HG02678 (cell line): Measurements from ENCODE around the gene LIPN.
"Not testable (repeated sequence)": the region's sequence is repeated elsewhere in the genome, so short reads cannot be mapped to it uniquely, and the experiment has no call there.

ENCODE experiments used
- ATAC-seq: cut with Tn5 transposase; IDR thresholded peaks from one replicate; pipeline ENCODE4 v1.9.1; 2021; ENCODE audit warnings: mild to moderate bottlenecking, moderate library complexity; ENCODE audit not compliant: unreplicated experiment

Gene LIPN, protein sequence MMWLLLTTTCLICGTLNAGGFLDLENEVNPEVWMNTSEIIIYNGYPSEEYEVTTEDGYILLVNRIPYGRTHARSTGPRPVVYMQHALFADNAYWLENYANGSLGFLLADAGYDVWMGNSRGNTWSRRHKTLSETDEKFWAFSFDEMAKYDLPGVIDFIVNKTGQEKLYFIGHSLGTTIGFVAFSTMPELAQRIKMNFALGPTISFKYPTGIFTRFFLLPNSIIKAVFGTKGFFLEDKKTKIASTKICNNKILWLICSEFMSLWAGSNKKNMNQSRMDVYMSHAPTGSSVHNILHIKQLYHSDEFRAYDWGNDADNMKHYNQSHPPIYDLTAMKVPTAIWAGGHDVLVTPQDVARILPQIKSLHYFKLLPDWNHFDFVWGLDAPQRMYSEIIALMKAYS

DNA sequence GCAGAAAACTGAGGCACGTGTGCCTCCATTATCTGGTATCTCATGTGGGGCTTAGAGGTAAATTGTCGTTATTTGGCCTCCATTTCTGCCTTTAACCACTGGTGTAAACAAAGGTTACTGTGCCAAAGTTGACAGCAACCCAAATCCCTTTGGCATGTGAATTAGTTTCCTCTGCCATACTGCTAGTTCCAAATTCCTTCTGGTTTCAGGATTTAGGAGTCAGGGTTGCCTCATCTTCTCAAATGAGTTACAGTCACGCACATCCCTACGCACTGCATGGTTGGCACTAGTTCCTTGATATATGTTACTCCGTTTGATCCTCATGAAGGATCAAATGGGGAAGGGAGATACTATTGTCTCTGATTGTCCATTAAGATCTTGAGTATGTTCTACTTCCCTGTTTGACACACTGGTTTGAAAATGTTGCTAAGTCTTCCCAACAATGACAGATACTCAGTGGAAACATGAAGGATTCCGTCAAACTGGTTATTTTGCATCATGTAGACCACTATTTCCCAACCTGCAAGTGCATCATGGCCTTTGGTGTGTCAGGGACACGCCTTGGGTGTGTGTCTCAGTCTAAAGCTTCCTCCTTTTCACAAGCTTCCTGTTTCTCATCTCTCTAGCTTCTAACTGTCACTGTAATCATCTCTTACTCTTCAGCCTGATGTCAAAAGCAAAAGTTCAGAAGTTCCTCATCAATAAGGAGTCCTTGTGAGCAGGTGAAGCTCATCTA is at the start of gene LIPN:
Gene LIPN, plus strand, starts transcription at position 655 of the 736 bp plus-strand sequence. CDS start 1,386 bp downstream, outside the sequence.
- no peak for ATAC-seq

DNA sequence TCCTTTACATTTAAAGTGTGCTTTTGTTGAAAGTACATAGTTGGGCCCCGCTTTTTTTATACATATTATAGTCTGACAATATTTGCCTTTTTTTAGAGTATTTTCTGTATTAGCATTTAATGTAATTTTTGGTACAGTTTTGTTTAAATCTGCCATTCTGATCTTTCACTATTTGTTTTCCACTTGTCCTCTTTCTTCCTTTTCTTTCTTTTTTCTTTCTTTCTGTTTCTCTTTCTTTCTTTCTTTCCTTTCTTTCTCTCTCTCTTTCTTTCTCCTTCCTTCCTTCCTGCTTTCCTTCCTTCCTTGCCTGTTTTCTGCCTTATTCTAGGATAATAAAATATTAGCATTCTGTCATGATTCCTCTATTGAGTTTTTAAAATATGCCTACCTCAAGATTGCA is 44.3 kb upstream of the LIPN start:
- ATAC-seq: no peak

DNA sequence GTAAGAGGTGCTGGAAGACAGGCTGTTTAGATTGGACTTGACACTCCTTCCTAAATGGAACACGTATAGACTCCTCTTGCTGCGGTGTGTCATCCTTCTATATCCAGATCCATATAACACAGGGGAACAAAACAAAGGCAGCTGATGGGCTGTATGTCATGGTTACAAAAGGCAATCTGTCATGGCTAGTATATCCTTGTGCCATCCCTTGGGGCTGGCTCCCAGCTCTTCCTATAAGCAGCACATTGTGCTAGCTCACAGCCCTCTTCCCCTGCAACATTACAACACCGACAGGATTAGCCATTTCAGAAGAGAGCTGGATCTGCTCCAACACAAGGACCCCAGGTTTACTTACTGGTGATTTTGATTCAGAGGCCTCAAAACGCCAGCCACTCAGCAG is 38.4 kb upstream of the LIPN start:
- ATAC-seq: no peak

DNA sequence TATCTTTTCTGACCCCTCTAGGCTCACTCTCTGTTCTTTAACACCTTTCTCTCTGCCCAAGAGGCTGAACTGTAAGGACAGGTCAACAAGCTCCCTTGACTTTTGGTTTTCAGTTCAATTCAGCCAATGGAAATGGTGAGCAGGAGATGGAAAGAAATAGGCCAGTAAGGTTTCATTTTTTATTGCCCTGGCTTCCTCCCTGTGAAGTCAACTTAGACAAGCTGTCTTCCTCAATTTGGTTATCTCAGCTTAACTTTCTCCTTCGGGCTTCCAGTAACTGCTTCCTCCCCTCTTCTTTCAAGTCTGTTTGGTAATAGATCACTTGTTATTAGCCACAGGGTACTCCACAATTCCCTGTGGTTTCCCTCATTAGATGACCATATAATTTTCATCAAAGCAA is 34.0 kb upstream of the LIPN start:
- ATAC-seq: peak; percentile 53

DNA sequence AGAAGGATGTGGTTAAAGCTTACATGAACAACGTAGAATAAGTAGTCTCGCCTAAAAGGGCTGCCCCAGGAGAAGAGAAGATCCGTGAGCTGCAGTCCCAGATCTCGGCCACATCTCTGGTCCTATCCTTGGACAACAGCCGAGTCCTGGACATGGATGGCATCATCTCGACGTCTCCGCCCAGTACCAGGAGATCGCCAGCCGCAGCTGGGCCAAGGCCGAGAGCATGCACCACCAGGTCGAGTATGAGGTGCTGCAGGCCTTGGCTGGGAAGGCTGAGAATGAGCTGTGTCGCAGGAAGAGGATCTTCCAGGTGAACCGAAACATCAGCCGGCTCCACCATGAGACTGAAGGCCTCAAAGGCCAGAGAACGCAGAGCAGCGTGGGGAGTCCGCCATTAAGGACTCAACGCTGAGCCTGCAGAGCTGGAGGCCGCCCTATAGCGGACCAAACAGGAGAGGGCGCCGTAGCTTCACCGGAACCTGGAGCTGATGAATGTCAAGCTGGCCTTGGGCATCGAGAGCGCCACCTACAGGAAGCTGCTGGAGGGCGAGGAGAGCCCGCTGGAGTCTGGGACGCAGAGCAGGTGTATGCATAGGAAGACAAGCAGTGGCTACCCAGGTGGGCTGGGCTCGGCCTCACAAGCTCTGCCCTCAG is 31.6 kb upstream of the LIPN start:
- ATAC-seq: no peak

DNA sequence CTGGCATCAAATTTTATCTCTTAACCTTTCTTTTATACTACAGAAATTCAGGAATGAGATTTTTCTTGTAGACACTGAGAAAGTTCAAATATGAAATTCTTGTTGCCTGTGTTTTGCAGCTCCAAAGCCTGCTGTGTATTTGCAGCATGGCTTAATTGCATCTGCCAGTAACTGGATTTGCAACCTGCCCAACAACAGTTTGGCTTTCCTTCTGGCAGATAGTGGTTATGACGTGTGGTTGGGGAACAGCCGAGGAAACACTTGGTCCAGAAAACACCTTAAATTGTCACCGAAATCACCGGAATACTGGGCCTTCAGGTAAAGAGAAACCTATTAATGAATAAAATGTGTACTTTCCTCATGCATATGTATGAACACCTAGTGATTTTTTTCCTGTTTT is 29.0 kb upstream of the LIPN start:
- ATAC-seq: no peak

DNA sequence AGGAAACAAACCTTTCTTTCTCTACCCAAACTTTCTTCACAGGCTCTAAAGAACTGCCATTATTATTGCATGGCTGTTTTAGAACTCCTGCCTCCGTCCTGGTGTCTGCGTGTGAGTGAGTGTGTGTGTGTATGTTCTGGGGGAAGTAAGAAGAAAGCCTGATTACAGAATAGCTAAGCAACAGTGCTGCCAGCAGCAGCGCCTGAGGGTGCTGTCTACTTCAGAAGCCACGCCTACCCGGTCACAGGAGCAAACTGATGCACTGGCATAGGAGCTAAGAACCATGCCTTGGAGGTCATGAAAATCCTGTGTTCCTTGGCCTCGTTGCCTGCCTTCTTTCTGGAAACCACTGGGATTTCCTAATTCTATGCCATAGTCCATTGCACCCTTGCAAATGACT is 28.5 kb upstream of the LIPN start:
- no peak for ATAC-seq

DNA sequence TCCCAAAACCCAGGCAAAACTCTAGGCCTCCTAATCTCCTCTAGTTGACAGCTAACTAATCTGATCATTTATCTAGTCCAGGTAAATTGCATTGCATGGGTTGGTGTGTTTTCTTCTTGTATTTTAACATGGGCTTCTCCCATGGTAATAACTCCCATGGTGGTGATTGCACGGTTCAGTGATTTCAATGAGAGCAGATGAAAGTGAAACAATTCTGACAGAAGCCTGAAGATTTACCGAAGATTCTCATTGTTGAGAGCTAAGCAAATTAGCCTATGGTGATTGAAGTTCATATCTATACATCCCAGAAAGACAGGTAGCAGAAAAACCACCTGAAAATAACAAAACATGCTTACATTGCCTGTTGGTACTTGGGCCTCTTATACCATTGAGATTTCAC is 26.6 kb upstream of the LIPN start:
- no peak for ATAC-seq

DNA sequence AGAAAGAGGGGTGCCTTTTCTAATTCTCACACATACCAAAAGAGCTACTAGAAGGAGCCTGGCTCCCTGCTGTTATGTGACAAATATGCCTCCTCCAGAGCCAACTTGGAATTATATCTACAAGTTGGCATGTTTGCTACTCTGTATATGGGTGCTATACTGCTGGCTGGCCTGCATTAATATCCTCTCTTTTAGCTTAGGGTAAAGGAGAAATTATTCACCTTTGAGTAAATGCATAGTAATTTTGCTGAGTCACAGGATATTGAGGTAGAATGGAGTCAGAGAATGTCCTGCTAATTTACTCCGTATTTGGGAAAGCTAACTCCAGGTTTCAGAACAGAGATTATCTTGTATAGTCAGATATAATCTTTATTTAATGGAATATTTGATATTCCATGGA is 24.2 kb upstream of the LIPN start:
- no peak for ATAC-seq

DNA sequence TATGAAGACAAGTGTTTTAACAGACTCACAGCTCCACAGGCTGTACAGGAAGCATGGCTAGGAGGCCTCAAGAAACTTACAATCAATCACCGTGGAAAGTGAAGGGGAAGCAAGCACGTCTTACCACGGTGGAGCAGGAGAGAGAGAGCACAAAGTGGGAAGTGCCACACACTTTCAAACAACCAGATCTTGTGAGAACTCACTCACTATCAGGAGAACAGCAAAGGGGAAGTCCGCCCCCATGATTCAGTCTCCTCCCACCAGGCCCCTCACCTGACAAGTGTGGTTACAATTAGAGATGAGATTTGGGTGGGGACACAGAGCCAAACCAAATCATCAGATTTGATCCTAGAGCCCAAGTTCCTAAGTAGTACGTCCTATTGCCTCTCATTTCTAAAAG is 17.9 kb upstream of the LIPN start:
- not testable (repeated sequence) for ATAC-seq

DNA sequence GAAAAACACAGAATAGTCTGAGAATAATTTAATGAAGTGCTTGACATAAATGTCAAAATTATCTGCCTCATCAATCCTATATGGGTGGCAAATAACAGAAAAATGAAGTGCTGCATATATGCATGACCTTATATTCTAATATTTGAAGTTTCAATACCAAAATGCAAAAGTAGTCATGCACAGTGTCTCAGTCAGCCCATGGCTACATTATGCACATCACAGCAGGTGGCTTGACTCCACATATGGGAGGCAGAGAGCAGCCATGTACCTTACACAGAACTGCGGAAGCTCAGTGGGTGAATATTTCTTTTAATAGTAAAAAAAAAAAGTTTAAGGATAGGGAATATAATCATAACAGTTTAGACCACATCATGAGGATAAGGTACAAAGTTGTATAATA is 17.4 kb upstream of the LIPN start:
- ATAC-seq: no peak

DNA sequence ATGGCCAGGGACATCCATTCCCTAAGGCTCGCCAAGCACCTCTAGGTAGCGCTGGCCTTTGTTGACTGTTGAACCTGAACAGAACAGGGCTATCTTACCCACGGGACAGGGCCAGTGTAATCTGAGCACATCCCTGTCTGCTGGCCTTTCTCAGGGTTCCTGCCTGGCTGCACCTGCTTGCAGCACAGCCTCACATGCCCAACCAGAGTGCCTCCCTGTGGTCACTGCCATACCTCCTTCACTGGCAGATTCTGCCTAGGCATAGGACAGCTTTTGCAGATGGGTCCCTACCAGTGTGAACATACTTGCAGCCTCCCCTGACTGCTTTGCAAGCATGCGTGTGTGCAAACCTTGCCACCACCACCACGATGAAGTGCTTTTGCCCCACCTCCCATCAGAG is 15.8 kb upstream of the LIPN start:
- no peak for ATAC-seq

DNA sequence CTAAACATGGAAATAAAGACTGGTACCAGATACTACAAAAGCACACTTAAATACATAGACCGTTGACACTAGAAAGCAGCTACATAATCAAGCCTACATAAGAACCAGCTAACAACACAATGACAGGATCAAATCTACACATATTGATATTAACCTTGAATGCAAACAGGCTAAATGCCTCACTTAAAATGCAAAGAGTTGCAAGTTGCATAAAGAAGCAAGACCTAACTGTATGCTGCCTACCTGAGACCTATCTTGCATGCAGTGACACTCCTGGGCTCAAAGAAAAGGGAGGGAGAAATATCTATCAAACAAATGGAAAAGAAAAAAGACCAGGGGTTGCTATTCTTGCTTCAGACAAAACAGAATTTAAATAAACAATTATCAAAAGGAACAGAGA is 14.2 kb upstream of the LIPN start:
- no peak for ATAC-seq

DNA sequence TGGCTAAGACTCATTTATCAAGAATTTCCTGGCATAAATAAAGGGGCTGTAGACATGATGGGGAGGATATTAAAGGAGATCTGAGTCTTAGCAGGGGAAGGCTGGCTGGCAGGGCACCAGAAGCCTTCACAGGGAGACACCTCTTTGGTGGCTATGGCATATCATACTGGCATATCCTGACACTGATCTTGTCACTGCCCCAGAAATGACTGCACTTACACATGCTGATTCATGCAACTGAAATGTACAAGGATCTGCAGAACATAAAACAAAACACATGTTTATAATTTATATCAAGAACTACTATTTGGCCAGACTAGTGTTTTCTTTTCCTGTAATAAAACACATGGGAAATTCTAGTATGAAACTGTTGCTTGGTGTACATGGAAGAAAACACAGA is 5.5 kb upstream of the LIPN start:
- ATAC-seq: no peak

DNA sequence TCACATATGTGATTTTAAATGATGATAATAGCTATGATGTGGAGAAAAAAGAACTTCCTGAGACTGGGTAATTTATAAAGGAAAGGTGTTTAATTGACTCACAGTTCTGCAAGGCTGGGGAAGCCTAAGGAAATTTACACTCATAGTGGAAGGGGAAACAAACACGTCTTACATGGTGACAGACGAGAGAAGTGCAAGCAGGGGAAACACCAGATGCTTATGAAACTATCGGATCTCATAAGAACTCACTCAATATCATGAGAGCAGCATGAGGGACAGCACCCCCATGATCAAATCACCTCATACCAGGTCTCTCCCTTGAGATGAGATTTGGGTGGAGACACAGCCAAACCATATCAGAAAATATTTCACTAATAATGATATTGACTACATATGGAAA is 4.1 kb upstream of the LIPN start:
- ATAC-seq: peak; percentile 68

DNA sequence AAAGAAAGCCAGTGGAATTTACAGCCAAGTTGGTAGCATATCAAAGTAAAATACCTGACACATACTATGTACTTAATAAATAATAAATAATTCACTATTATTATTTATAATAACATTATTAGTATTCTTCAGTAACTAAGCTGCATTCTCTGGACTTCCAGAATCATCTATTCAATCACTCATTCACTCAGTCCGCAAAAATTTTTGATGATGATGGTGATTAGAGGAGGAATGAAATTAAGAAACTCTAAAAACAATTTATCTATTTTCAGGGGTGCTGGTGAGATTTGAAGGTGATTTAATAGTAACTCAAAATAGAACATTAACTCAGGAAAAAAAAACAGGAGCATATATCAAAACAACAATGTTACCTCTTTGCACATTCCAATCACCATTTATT is 3.2 kb upstream of the LIPN start:
- no peak for ATAC-seq

DNA sequence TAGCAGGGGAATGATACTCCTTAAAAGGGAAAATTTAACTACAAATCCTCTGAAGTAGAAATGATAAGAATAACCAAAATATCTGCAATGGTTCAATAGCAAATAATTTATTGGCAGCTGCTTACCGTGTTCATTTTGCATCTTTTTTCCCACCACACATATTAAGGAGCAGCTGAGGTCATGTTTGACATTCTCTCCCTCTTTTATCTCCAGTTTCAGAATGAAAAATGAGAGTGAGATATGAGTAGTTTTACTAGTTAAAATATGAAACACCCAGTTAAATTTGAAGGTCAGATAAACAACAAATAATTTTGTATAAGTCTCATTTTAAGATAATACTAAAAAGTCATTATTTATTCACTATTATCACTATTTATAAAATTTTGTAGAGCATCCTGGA is 3.1 kb downstream of the LIPN start:
- ATAC-seq: no peak

DNA sequence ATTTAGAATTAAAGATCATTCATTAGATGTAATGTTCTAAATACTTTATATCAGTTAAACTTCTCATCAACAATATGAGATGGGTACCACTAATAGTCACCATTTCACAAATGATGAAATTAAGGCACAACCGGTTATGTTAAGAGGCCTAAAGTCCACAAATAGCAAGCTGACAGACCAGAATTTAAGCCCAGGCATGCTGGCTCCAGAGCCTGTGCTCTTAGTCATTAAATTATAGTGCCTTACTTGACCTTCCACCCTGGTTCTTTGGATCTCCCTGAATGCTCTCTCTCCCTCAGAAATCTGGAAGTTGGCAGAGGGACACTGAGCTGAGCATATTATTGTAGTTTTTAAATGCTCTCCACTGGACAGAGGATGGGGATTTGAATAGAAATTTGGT is 3.6 kb downstream of the LIPN start:
- ATAC-seq: no peak

DNA sequence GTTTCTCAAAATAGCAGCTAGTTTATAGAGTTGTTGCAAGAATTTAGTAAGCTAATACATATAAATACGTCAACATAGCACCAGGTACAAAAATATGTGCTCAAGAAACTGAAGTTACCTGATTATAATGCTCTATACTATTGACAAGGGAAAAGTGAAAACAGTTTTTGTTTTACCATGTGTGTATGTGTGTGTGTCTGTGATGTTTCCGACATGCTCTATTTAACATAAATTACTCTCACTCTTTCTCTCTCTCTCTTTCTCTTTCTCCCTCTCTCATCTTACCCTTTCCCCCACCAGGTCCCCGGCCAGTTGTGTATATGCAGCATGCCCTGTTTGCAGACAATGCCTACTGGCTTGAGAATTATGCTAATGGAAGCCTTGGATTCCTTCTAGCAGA is 4.3 kb downstream of the LIPN start:
- ATAC-seq: peak; percentile 43

DNA sequence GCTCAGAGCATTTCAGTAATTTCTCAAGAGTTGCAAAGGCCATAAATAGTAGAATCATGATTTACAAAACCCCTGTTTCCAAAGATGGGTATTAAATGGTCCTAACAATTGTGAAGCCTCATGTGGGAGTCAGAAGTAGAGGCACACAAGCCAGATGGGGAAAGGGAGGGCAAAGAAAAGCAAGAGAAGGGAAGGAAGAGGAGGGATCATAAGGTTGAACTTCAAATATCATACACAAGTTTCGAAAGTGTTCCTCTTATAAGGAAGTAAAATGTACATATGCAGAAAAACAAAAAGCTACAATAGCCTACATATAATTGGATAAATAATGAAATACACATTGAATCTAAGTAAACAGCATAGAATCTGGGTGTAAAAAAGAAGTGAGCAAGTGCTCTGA is 6.0 kb downstream of the LIPN start:
- ATAC-seq: no peak

DNA sequence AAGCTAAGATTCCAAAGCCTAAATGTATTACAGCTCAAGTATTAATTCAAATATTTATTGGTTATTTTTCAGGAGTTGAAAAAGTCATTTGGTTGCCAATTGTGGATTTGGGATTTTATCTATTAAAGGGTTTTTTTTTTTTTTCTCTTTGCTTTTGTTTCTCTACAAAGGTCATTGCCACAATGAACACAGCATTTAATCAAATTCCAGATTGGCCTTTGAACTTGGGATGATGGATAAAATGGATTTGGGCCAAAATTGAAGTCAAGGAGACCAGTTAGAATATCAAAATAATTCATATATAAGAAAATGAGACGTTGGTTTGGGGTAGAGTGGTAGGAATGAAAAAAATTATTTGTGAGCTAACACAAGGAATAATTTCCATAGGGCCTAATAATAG is 9.6 kb downstream of the LIPN start:
- ATAC-seq: no peak

DNA sequence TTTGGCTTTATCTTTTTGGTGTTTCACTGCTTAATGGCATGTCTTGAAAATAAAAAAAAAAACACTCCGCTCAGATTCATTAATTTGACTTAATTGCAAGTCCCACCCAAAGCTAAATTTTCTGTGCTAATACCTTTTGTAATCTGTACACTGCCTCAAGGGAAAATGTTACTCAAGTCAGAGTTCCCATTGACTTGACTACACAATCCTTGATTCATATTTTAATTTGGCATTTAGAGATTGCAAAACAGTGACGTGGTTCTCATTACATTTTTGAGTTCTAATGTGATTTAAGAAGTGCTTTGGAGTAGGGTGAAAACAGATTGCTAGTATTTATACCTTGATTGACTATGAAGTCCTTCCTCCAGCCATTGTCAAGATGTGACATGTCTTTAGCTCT is 21.4 kb downstream of the LIPN start:
- ATAC-seq: no peak
